Measurements from ENCODE around the gene MFAP5.

The MFAP5 gene

DNA sequence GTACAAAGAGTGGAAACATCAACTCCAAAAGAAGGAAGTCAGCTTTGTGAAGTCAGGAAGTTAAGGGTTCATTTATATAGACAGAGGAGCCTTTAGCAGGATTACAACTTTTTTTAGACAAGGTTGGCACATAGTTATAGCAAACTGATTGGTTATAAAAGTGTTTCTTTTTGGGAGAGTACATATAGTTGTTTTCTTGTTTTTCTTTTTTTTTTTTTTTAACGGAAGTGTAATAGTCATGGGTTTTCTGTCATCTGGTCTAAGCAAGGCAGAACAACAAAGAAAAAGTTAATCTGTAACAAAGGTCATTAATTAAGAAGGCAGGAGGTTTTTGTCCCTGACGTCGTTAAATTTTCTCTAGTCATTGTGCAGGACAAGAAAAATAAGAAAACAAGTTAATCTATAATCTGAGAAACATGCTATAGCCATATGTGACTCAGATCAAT lies 13.0 kb upstream of the MFAP5 start:
- H3K9ac ChIP-seq (ENCODE audit: low read depth, low read length) = no peak overlapping the region
- no peak for ATAC-seq (ENCODE audit: insufficient read depth, low read depth)
- no peaks in the 10 kb centered on the region for H3K27me3 ChIP-seq (ENCODE audit: insufficient read depth, low read length, poor library complexity)
- H3K9me3 ChIP-seq (ENCODE audit: insufficient read depth, low read length, severe bottlenecking) = no peaks in the 10 kb centered on the region
- H3K27ac ChIP-seq (ENCODE audit: low read length) = no peak overlapping the region
- H3K79me2 ChIP-seq (ENCODE audit: insufficient read depth, low read length) = no peaks in the 10 kb centered on the region
- H2AFZ ChIP-seq (ENCODE audit: low read depth, low read length) = no peak overlapping the region; the same call in 1 of the 2 replicates
- DNase-seq = no peak
- no peaks in the 10 kb centered on the region for H3K36me3 ChIP-seq (ENCODE audit: insufficient read depth, low read length)
- no peaks in the 10 kb centered on the region for H3K4me1 ChIP-seq (ENCODE audit: insufficient read depth, low read length)
- H3K4me3 ChIP-seq (ENCODE audit: low read depth in 1 of 2, low read length in 2 of 2) = no peak overlapping the region
- TF ChIP-seq, protein P1, sequence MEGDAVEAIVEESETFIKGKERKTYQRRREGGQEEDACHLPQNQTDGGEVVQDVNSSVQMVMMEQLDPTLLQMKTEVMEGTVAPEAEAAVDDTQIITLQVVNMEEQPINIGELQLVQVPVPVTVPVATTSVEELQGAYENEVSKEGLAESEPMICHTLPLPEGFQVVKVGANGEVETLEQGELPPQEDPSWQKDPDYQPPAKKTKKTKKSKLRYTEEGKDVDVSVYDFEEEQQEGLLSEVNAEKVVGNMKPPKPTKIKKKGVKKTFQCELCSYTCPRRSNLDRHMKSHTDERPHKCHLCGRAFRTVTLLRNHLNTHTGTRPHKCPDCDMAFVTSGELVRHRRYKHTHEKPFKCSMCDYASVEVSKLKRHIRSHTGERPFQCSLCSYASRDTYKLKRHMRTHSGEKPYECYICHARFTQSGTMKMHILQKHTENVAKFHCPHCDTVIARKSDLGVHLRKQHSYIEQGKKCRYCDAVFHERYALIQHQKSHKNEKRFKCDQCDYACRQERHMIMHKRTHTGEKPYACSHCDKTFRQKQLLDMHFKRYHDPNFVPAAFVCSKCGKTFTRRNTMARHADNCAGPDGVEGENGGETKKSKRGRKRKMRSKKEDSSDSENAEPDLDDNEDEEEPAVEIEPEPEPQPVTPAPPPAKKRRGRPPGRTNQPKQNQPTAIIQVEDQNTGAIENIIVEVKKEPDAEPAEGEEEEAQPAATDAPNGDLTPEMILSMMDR (IDR thresholded peaks at IDR 0.05; ENCODE audit: borderline replicate concordance, extremely low read depth, low read length, poor library complexity, severe bottlenecking) = no peak
- TF ChIP-seq EZH2 (IDR thresholded peaks at IDR 0.05; ENCODE audit: borderline replicate concordance, low read depth, low read length, severe bottlenecking) = no peak
- H4K20me1 ChIP-seq (ENCODE audit: insufficient read depth, low read length) = no peaks in the 10 kb centered on the region
- H3K4me2 ChIP-seq (ENCODE audit: insufficient read depth, low read length) = no peak overlapping the region

DNA sequence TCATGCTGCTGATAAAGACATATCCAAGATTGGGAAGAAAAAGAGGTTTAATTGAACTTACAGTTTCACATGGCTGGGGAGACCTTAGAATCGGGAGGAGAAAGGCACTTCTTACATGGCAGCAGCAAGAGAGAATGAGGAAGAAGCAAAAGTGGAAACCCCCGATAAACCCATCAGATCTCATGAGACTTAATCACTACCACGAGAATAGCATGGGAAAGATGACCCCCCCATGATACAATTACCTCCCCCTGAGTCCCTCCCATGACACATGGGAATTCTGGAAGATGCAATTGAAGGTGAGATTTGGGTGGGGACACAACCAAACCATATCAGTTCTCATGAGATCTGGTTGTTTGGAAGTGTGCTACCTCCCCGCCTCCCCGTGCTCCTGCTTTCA lies 9.8 kb upstream of the MFAP5 start:
- H3K27me3 ChIP-seq (ENCODE audit: insufficient read depth, low read length, poor library complexity) = no peaks in the 10 kb centered on the region
- H3K9ac ChIP-seq (ENCODE audit: low read depth, low read length) = no peak overlapping the region
- no peak overlapping the region for H2AFZ ChIP-seq (ENCODE audit: low read depth, low read length)
- no peak overlapping the region for H3K4me3 ChIP-seq (ENCODE audit: low read depth in 1 of 2, low read length in 2 of 2)
- TF ChIP-seq, protein P1 (IDR thresholded peaks at IDR 0.05; ENCODE audit: borderline replicate concordance, extremely low read depth, low read length, poor library complexity, severe bottlenecking) = no peak
- no peak for TF ChIP-seq EZH2 (IDR thresholded peaks at IDR 0.05; ENCODE audit: borderline replicate concordance, low read depth, low read length, severe bottlenecking)
- no peak for DNase-seq
- no peaks in the 10 kb centered on the region for H3K36me3 ChIP-seq (ENCODE audit: insufficient read depth, low read length)
- H3K27ac ChIP-seq (ENCODE audit: low read length) = no peak overlapping the region
- no peak overlapping the region for H3K4me2 ChIP-seq (ENCODE audit: insufficient read depth, low read length)
- no peaks in the 10 kb centered on the region for H3K4me1 ChIP-seq (ENCODE audit: insufficient read depth, low read length)
- H3K79me2 ChIP-seq (ENCODE audit: insufficient read depth, low read length) = no peaks in the 10 kb centered on the region
- H3K9me3 ChIP-seq (ENCODE audit: insufficient read depth, low read length, severe bottlenecking) = no peaks in the 10 kb centered on the region
- H4K20me1 ChIP-seq (ENCODE audit: insufficient read depth, low read length) = no peaks in the 10 kb centered on the region
- no peak for ATAC-seq (ENCODE audit: insufficient read depth, low read depth)

- Histone ChIP-seq H2AFZ (ENCODE audit: low read depth, low read length) (no peak overlapping the region), H3K79me2 (ENCODE audit: insufficient read depth, low read length) (no peaks in the 10 kb centered on the region), H3K4me1 (ENCODE audit: insufficient read depth, low read length) (no peaks in the 10 kb centered on the region), H3K27me3 (ENCODE audit: insufficient read depth, low read length, poor library complexity) (peaks cover 6% of the 10 kb centered on the region), H3K36me3 (ENCODE audit: insufficient read depth, low read length) (no peaks in the 10 kb centered on the region), H4K20me1 (ENCODE audit: insufficient read depth, low read length) (no peaks in the 10 kb centered on the region), H3K9ac (ENCODE audit: low read depth, low read length) (no peak overlapping the region), H3K27ac (ENCODE audit: low read length) (no peak overlapping the region), H3K4me2 (ENCODE audit: insufficient read depth, low read length) (no peak overlapping the region), H3K9me3 (ENCODE audit: insufficient read depth, low read length, severe bottlenecking) (no peaks in the 10 kb centered on the region), H3K4me3 (ENCODE audit: low read depth in 1 of 2, low read length in 2 of 2) (no peak overlapping the region)
- no peak for DNase-seq
- no peak for ATAC-seq (ENCODE audit: insufficient read depth, low read depth)
- TF ChIP-seq, protein P1 (IDR thresholded peaks at IDR 0.05; ENCODE audit: borderline replicate concordance, extremely low read depth, low read length, poor library complexity, severe bottlenecking) = no peak
- TF ChIP-seq EZH2 (IDR thresholded peaks at IDR 0.05; ENCODE audit: borderline replicate concordance, low read depth, low read length, severe bottlenecking) = no peak
Measured at GRCh38 chr12:8668441-8668840, 5.8 kb upstream of the MFAP5 start.

DNA sequence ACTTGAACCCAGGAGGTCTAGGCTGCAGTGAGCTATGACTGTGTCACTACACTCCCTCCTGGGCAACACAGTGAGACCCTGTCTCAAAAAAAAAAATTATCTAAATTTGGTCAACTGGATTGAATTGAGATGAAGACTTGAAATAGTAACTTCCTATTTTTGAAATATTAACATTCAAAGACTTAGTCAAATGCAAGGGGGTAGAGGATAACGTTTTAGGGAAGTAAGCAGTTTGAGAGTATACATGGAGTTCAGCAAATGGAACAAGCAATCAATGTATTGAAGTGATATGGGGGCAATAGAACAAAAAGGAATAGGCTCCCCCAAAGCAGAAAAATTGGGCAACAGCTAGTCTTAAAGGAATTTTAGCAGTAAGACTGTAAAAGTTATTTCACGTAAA lies 4.6 kb upstream of the MFAP5 start:
- no peak overlapping the region for H3K4me2 ChIP-seq (ENCODE audit: insufficient read depth, low read length)
- no peak overlapping the region for H3K4me3 ChIP-seq (ENCODE audit: low read depth in 1 of 2, low read length in 2 of 2)
- ATAC-seq (ENCODE audit: insufficient read depth, low read depth) (no peak), DNase-seq (no peak)
- no peak overlapping the region for H3K27ac ChIP-seq (ENCODE audit: low read length)
- H3K27me3 ChIP-seq (ENCODE audit: insufficient read depth, low read length, poor library complexity) = peaks cover 16% of the 10 kb centered on the region
- H3K79me2 ChIP-seq (ENCODE audit: insufficient read depth, low read length) = no peaks in the 10 kb centered on the region
- no peaks in the 10 kb centered on the region for H3K36me3 ChIP-seq (ENCODE audit: insufficient read depth, low read length)
- TF ChIP-seq, protein P1 (IDR thresholded peaks at IDR 0.05; ENCODE audit: borderline replicate concordance, extremely low read depth, low read length, poor library complexity, severe bottlenecking) = no peak
- TF ChIP-seq EZH2 (IDR thresholded peaks at IDR 0.05; ENCODE audit: borderline replicate concordance, low read depth, low read length, severe bottlenecking) = no peak
- H4K20me1 ChIP-seq (ENCODE audit: insufficient read depth, low read length) = no peaks in the 10 kb centered on the region
- H3K4me1 ChIP-seq (ENCODE audit: insufficient read depth, low read length) = no peaks in the 10 kb centered on the region
- H3K9ac ChIP-seq (ENCODE audit: low read depth, low read length) = no peak overlapping the region
- no peak overlapping the region for H2AFZ ChIP-seq (ENCODE audit: low read depth, low read length)
- H3K9me3 ChIP-seq (ENCODE audit: insufficient read depth, low read length, severe bottlenecking) = no peaks in the 10 kb centered on the region
